Measurements from ENCODE around the gene GPRIN3.
"Not testable (repeated sequence)": the region's sequence is repeated elsewhere in the genome, so short reads cannot be mapped to it uniquely, and the experiment has no call there.

GPRIN3 gene

GRCh38 chr4:89216422-89216821 is 91.2 kb downstream of the GPRIN3 start:
- no peak overlapping the region for H3K4me3 ChIP-seq (ENCODE audit: low read length)

GRCh38 chr4:89215736-89216135 is 91.9 kb downstream of the GPRIN3 start:
- TF ChIP-seq ZNF274 (IDR thresholded peaks at IDR 0.05; ENCODE audit: low read depth, low read length) = no peak
- no peak overlapping the region for H3K4me3 ChIP-seq (ENCODE audit: low read length)

More at GRCh38 chr4:89216422-89216821, 91.2 kb downstream of the GPRIN3 start:
- TF ChIP-seq ZNF274 (IDR thresholded peaks at IDR 0.05; ENCODE audit: low read depth, low read length) = no peak

DNA sequence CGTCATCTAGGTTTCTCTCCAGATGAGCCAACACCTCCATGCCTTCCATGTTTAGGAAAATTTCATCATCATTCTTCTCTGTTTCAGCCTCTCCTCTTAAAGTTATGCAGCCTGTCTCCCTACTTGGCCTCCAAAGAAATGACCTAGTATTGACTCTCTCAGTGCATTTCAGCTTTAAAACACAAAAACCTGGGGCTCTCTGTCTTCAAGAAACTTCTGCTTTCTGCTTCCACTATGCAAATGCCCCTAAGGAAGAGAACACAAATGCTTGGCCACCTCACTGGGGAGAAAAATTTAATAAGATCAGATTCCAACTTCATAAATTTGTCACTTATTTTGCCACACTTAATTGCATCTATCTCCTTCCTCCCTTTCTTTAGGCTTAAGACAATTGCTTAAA is 93.3 kb downstream of the GPRIN3 start:
- TF ChIP-seq ZNF274 (IDR thresholded peaks at IDR 0.05; ENCODE audit: low read depth, low read length) = no peak
- no peak overlapping the region for H3K4me3 ChIP-seq (ENCODE audit: low read length)

GRCh38 chr4:89213382-89213701 is 94.3 kb downstream of the GPRIN3 start:
- TF ChIP-seq ZNF274 (IDR thresholded peaks at IDR 0.05; ENCODE audit: low read depth, low read length) = no peak
- no peak overlapping the region for H3K4me3 ChIP-seq (ENCODE audit: low read length)

- no peak for TF ChIP-seq ZNF274 (IDR thresholded peaks at IDR 0.05; ENCODE audit: low read depth, low read length)
- H3K4me3 ChIP-seq (ENCODE audit: low read length) = no peak overlapping the region
Measured at GRCh38 chr4:89212666-89213381, 94.8 kb downstream of the GPRIN3 start.

DNA sequence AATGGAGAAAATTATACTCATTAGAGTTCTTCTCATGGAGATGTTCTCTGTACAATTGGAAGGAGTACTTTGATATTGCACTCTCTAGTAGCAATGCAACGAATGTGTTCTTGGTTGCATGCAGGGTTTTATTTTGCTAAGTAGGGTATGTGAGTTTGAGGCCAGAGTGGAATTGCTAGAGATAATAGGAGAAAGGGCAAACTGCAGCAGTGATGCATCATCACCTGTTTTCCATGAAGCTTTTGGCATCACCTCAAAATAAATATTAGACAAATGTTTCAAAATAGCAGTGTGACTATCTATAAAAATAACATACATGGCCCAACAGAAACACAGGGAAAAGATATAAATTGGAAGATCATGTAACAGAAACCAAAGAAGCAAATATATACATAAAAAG is 103.0 kb downstream of the GPRIN3 start:
- TF ChIP-seq ZNF274 (IDR thresholded peaks at IDR 0.05; ENCODE audit: low read depth, low read length) = no peak
- no peak overlapping the region for H3K4me3 ChIP-seq (ENCODE audit: low read length)

DNA sequence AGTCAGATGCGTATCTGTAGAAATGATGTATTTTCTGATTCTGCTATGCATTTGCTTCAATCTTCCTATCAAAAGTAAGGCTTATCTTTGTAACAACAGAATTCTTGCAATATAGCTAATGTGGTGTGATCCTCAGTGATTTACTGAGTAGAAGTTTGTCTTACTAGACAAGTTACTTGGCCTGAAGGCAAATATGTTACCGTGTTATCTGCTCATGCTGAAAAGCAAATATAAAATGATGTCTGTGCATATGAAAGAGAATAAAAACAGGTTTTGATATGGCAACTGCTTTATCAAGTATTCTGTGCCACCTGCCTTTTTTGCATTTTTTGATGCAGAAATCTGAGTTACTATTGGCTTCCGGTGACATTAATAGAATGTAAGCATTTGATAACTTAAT is 103.7 kb downstream of the GPRIN3 start:
- no peak for TF ChIP-seq ZNF274 (IDR thresholded peaks at IDR 0.05; ENCODE audit: low read depth, low read length)
- no peak overlapping the region for H3K4me3 ChIP-seq (ENCODE audit: low read length)

DNA sequence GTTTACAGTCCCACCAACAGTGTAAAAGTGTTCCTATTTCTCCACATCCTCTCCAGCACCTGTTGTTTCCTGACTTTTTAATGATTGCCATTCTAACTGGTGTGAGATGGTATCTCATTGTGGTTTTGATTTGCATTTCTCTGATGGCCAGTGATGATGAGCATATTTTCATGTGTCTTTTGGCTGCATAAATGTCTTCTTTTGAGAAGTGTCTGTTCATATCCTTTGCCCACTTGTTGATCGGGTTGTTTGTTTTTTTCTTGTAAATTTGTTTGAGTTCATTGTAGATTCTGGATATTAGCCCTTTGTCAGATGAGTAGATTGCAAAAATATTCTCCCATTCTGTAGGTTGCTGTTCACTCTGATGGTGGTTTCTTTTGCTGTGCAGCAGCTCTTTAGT is 108.2 kb downstream of the GPRIN3 start:
- H3K4me3 ChIP-seq (ENCODE audit: low read length) = not testable (repeated sequence)

- TF ChIP-seq ZNF274 (IDR thresholded peaks at IDR 0.05; ENCODE audit: low read depth, low read length) = no peak
- no peak overlapping the region for H3K4me3 ChIP-seq (ENCODE audit: low read length)
Measured at GRCh38 chr4:89197920-89198319, 109.7 kb downstream of the GPRIN3 start.

GRCh38 chr4:89196745-89197144 is 110.9 kb downstream of the GPRIN3 start:
- H3K4me3 ChIP-seq (ENCODE audit: low read length) = no peak overlapping the region

DNA sequence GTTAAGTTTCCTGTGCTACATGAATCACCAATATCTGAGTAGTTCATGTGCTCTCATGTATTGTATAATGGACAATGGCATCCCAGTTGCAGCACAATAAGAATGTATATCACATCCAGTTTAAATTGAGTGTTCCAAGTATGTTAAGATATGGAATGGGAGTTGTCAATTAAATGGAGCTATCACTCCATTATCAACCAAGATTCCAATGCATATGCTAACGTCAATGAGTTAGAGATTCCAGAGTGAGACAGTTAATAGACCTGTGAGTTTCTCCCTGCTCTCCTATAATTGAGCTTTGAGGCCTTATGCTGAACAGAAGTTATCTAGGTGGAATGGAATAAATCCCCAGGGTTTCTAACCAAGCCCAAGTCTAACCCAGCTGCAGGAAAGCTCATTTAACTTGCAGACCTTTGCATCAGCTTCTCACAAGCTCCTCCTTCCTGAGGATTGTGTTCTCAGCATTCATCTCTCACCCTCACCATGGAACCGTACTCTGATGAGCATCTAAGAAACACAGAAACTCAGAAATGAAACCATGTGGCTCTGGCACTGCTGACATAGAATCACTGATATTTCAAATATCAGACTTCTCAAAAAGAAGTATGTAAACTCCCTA is 111.4 kb downstream of the GPRIN3 start:
- no peak overlapping the region for H3K4me3 ChIP-seq (ENCODE audit: low read length)
- no peak for TF ChIP-seq ZNF274 (IDR thresholded peaks at IDR 0.05; ENCODE audit: low read depth, low read length)

More at GRCh38 chr4:89196745-89197144, 110.9 kb downstream of the GPRIN3 start:
- TF ChIP-seq ZNF274 (IDR thresholded peaks at IDR 0.05; ENCODE audit: low read depth, low read length) = no peak

GRCh38 chr4:89193843-89194242 is 113.8 kb downstream of the GPRIN3 start:
- H3K4me3 ChIP-seq (ENCODE audit: low read length) = no peak overlapping the region
- TF ChIP-seq ZNF274 (IDR thresholded peaks at IDR 0.05; ENCODE audit: low read depth, low read length) = no peak

All from GM08714 (cell line).